Heart left ventricle (tissue), 16 donors: ENCODE results near the gene LARP4. TPM values are rescaled to one million over a fixed set of nuclear protein-coding genes. Genes with fewer than 3 reads are reported as not detected.

Source experiments
- ATAC-seq, 4 donors: fragments of 200-7000 bp; cut with Tn5 transposase; one replicate each; pipeline ENCODE4 v1.9.1; 2020 to 2022; ENCODE audit warnings: moderate library complexity in 4 of 4, mild to moderate bottlenecking in 3 of 4, moderate number of reproducible peaks in 1 of 4
- DNase-seq, 5 donors: peaks; one replicate each; pipeline ENCODE4 v3.0.0-alpha.2; 2020
- H3K27ac ChIP-seq, 12 donors: fragments of 200-600 bp; sonication (generic) in 4 of 12; one replicate each; pipeline versions ENCODE4 v1.5.0 to v1.8.0; 2016 to 2022; ENCODE audit warnings: mild to moderate bottlenecking in 2 of 12
- H3K27me3 ChIP-seq, 9 donors: fragments of 200-600 bp; sonication (generic) in 2 of 9; one replicate each; pipeline versions ENCODE4 v1.5.1 to v1.8.0; 2016 to 2022; ENCODE audit warnings: mild to moderate bottlenecking in 3 of 9
- H3K36me3 ChIP-seq, 9 donors: fragments of 200-600 bp; sonication (generic) in 2 of 9; one replicate each; pipeline versions ENCODE4 v1.5.0 to v1.8.0; 2018 to 2022; ENCODE audit warnings: mild to moderate bottlenecking in 2 of 9
- H3K4me1 ChIP-seq, 12 donors: fragments of 200-600 bp; sonication (generic) in 4 of 12; one replicate each; pipeline versions ENCODE4 v1.5.0 to v1.8.0; 2016 to 2022; ENCODE audit warnings: mild to moderate bottlenecking in 3 of 12
- H3K4me3 ChIP-seq, 12 donors: fragments of 200-600 bp; sonication (generic) in 4 of 12; one replicate each; pipeline versions ENCODE4 v1.5.0 to v1.8.0; 2017 to 2022; ENCODE audit warnings: mild to moderate bottlenecking in 9 of 12, moderate library complexity in 4 of 12
- H3K9me3 ChIP-seq, 12 donors: fragments of 200-600 bp; sonication (generic) in 4 of 12; one replicate each; pipeline versions ENCODE4 v1.5.0 to v1.8.0; 2016 to 2022; ENCODE audit warnings: mild to moderate bottlenecking in 1 of 12
- POLR2A ChIP-seq, 2 donors: fragments of 450-650 bp; IDR thresholded peaks; one replicate each; pipeline ENCODE4 v1.6.1; 2017; ENCODE audit warnings: antibody characterized with exemption in 2 of 2, mild to moderate bottlenecking in 2 of 2, moderate library complexity in 2 of 2
- WGBS, 4 donors: extraction: QIAGEN DNeasy Blood & Tissue Kit in 2 of 4; methylation state at CpG; one replicate each; pipeline versions ENCODE4 v1.1.5 to v1.1.7; 2013 to 2018; 5-methylcytosine and 5-hydroxymethylcytosine counted together
- intact Hi-C, 10 donors: fragments of 100-400 bp; cut with DNase I; formaldehyde crosslinking; loops; one replicate each; pipeline versions ENCODE4 v1.11.1 to v1.14.2; 2022
- polyA plus RNA-seq, 2 donors: library from polyadenylated mRNA; stranded (reverse); fragments of 200-250 nt; gene quantifications; one replicate each; pipeline ENCODE4 v1.2.3, GENCODE V29; 2013
- total RNA-seq, 9 donors: library from RNA; depleted of rRNA in 2 of 9; stranded (reverse); fragments of >200 nt in 2 of 9; fragmentation: NEBNext Ultra II Directional in 3 of 9; extraction: Animal tissue kit (Norgen Biotek cat#: 25700) in 3 of 9; gene quantifications; one replicate each; pipeline versions ENCODE4 v1.1.0 to v1.2.4, GENCODE V29; 2016 to 2023
- TF ChIP-seq, protein P1 (sequence below), 12 donors: fragments of 200-600 bp; sonication (generic) in 4 of 12; IDR thresholded peaks; one replicate each; pipeline versions ENCODE4 v1.5.0 to v1.8.0; 2018 to 2022; ENCODE audit warnings: antibody characterized with exemption in 12 of 12, mild to moderate bottlenecking in 5 of 12
- donor health status: ischemic (EF 13 %, LVEDD 7.1; RV severe dilation, severe dysfunction).
- donor health status: healthy with polysubstance abuse.
- donor health status: DM: no; HTN: yes; CAD: no.
- donor health status: DM: no; HTN: no; CAD: no.
- donor health status: ischemic (EF 25% LVEDD 6.9; RV normal size, moderate dysfunction).
- donor health status: ischemic (EF 25% LVEDD 5.7; RV mildly dilated, moderate dysfunction).
- donor health status: healthy.
- donor health status: DM: yes; HTN: yes; CAD: no.
- donor health status: ischemic (EF 35%, LVEDD 5.7; RV mildly dilated, moderate dysfunction).
- donor health status: nonischemic (EF 11% LVEDD 7.7; RV severe dilation, severe dysfunction).
- donor health status: DM: yes; HTN: yes; CAD: no.
- donor health status: PGD.
- donor health status: ischemic (EF 29% LVEDD 5.4; RV normal size, mild dysfunction).
- donor health status: nonischemic (EF 23%, LVEDD 6.1; RV moderate dilation, normal function).

Gene LARP4
- total and polyA plus RNA-seq, 11 donors = 10.3 to 77.1 (median 50.9) TPM

DNA sequence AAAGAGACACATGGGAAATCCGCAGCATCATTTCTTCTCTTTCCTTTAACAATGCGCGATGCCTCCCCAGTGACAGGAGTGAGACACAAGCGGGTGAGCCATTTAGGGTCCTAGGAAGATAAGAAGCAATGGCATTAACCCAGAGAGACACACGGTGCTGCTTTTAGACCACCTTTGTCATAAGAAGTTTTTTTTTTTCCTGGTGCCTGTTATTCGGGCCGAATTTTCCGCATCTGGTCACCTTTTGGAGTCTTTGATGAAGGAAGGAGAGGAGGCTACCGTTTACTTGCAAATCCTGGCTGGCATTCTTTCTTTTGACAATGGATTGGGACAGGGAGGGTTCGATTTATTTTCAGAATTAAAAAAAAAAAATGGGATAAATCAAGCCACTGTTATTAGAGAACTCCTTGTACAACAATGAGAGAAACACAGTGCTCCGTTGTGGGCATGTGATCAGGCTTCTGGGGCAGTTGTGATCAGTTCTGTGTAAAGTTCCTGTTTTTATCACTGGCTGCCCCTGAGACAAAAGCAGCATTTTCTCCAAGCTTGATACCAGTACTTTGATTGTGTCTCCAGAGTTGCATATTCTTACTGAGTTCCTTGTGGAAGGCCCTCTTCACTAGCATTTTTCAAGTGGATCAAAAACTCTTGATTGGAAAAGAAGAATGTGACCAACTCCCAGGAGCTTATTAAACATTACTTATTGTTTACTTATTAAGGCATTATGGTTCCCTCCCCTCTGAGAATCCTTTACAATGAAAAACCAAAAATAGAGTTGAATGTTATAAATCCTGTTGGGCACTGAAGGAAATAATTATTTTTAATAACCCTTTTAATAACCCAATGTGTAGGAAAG lies 105.2 kb downstream of the LARP4 start:
- ATAC-seq = peak in 2 of 4 donors; percentile 39 to 45
- TF ChIP-seq, protein P1, sequence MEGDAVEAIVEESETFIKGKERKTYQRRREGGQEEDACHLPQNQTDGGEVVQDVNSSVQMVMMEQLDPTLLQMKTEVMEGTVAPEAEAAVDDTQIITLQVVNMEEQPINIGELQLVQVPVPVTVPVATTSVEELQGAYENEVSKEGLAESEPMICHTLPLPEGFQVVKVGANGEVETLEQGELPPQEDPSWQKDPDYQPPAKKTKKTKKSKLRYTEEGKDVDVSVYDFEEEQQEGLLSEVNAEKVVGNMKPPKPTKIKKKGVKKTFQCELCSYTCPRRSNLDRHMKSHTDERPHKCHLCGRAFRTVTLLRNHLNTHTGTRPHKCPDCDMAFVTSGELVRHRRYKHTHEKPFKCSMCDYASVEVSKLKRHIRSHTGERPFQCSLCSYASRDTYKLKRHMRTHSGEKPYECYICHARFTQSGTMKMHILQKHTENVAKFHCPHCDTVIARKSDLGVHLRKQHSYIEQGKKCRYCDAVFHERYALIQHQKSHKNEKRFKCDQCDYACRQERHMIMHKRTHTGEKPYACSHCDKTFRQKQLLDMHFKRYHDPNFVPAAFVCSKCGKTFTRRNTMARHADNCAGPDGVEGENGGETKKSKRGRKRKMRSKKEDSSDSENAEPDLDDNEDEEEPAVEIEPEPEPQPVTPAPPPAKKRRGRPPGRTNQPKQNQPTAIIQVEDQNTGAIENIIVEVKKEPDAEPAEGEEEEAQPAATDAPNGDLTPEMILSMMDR (IDR thresholded peaks at IDR 0.05) = no peak
- TF ChIP-seq POLR2A (IDR thresholded peaks at IDR 0.05) = no peak
- 0 to 1% (median 1%) methylated on average over 11 of the region's 11 CpGs for WGBS, 4 donors
- intact Hi-C loops = loop anchor here in 9 of 10 donors (1.0 to 10.0 kb wide), 9 partner anchors 61 to 839 kb away; partner anchors contain the start of gene CELA1 (in 2 of the 9)
- peak overlapping the region; percentile 69 to 97 (median 82) for H3K4me3 ChIP-seq
- H3K9me3 ChIP-seq = no peaks in the 10 kb centered on the region
- peak in 2 of 5 donors; percentile 16 to 27 for DNase-seq
- H3K4me1 ChIP-seq = peaks cover 15 to 57% (median 46%) of the 10 kb centered on the region in 12 donors
- H3K27me3 ChIP-seq = no peaks in the 10 kb centered on the region
- no peaks in the 10 kb centered on the region for H3K36me3 ChIP-seq
- peak overlapping the region; percentile 87 to 98 (median 94) for H3K27ac ChIP-seq

DNA sequence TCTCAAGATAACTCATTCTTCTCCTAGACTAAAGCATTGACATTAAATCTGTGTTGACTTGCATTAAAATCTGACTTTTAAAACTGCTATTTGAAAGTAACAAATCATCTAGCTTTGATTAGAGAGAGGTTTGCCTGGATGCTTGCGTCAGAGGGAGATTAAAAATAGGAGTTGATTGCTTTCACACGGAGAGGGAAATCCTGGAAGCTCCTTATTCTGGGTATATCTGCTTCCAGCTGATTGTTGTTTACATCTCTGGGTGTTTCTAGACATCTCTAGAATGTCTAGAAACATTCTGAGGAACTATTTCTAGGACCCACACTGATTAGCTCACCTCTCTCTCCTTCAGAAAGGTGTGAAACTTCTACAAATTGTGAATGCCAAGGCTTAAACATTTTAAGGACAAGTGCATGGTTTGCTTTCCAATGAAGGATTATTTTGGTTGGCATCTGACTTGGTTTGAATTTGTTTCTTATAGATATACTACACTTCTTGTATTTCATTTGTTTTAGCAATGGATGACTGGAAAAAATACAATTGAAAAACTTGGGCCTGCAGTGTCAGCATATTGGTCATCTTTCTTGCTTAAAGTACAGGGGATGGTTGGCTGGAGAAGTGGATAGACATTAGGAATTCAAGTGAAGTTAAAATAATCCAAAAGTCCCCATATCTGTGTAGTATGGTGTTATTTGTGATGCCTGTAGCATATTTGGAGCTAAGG lies 106.2 kb downstream of the LARP4 start:
- peak overlapping the region in 9 of 12 donors; percentile 87 to 98 (median 94) for H3K27ac ChIP-seq
- no peaks in the 10 kb centered on the region for H3K36me3 ChIP-seq
- H3K27me3 ChIP-seq = no peaks in the 10 kb centered on the region
- no peak for DNase-seq
- ATAC-seq = no peak
- no peak for TF ChIP-seq POLR2A (IDR thresholded peaks at IDR 0.05)
- TF ChIP-seq, protein P1 (IDR thresholded peaks at IDR 0.05) = no peak
- peaks cover 15 to 58% (median 46%) of the 10 kb centered on the region in 12 donors for H3K4me1 ChIP-seq
- 5 to 11% (median 8%) methylated on average over 2 of the region's 2 CpGs for WGBS, 4 donors
- peak overlapping the region in 9 of 12 donors; percentile 69 to 97 (median 79) for H3K4me3 ChIP-seq
- no peaks in the 10 kb centered on the region for H3K9me3 ChIP-seq
- intact Hi-C loops = loop anchor here in 7 of 10 donors (5.0 to 10.0 kb wide), 5 partner anchors 60 to 838 kb away; partner anchors contain the start of gene CELA1 (in 2 of the 7)

DNA sequence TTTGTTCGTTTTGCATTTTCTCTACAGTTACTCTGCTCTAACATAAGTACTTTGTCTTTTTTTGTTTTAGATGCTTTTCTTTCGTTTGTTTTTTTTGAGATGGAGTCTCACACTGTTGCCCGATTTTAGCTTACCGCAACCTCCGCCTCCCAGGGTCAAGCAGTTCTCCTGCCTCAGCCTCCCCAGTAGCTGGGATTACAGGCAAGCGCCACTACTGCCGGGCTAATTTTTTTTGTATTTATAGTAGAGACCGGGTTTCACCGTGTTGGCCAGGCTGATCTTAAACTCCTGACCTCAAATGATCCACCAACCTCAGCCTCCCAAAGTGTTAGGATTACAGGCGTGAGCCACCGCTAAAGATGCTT lies 106.8 kb downstream of the LARP4 start:
- peak overlapping the region in 2 of 12 donors; percentile 74 to 90 for H3K4me3 ChIP-seq
- no peaks in the 10 kb centered on the region for H3K9me3 ChIP-seq
- peak overlapping the region in 5 of 12 donors; percentile 92 to 97 (median 96) for H3K27ac ChIP-seq
- DNase-seq (no peak), ATAC-seq (no peak)
- H3K4me1 ChIP-seq = peaks cover 15 to 62% (median 46%) of the 10 kb centered on the region in 12 donors
- no peak for TF ChIP-seq POLR2A (IDR thresholded peaks at IDR 0.05)
- TF ChIP-seq, protein P1 (IDR thresholded peaks at IDR 0.05) = no peak
- intact Hi-C loops = loop anchor here in 7 of 10 donors (5.0 to 10.0 kb wide), 5 partner anchors 60 to 837 kb away; partner anchors contain the start of gene CELA1 (in 2 of the 7)
- H3K27me3 ChIP-seq = no peaks in the 10 kb centered on the region
- 75 to 81% (median 78%) methylated on average over 11 of the region's 11 CpGs for WGBS, 4 donors
- no peaks in the 10 kb centered on the region for H3K36me3 ChIP-seq
